Parathyroid adenoma (tissue), 2 donors: ENCODE measurements around the gene LRRC27.
"Not testable (repeated sequence)": the region's sequence is repeated elsewhere in the genome, so short reads cannot be mapped to it uniquely, and the experiment has no call there.

Source experiments
- H2AFZ ChIP-seq: fragments of 300-600 bp; sonication (generic); one replicate; pipeline ENCODE4 v1.7.0; 2017; ENCODE audit warnings: antibody characterized with exemption, mild to moderate bottlenecking
- H3K27ac ChIP-seq: fragments of 300-600 bp; sonication (generic); one replicate; pipeline ENCODE4 v1.7.0; 2017
- H3K27me3 ChIP-seq: fragments of 300-600 bp; sonication (generic); one replicate; pipeline ENCODE4 v1.7.0; 2017; ENCODE audit warnings: low read length; ENCODE audit not compliant: control insufficient read depth, insufficient read depth
- H3K36me3 ChIP-seq: fragments of 300-600 bp; sonication (generic); one replicate; pipeline ENCODE4 v1.7.0; 2017; ENCODE audit warnings: low read length; ENCODE audit not compliant: control insufficient read depth, insufficient read depth
- H3K4me1 ChIP-seq: fragments of 300-600 bp; sonication (generic); one replicate; pipeline ENCODE4 v1.7.0; 2017; ENCODE audit warnings: control low read depth
- H3K4me2 ChIP-seq: fragments of 300-600 bp; sonication (generic); one replicate; pipeline ENCODE4 v1.7.0; 2017; ENCODE audit warnings: low read length
- H3K4me3 ChIP-seq: fragments of 300-600 bp; sonication (generic); one replicate; pipeline ENCODE4 v1.7.0; 2017; ENCODE audit warnings: low read depth, low read length
- H3K79me2 ChIP-seq: fragments of 300-600 bp; sonication (generic); one replicate; pipeline ENCODE4 v1.7.0; 2017; ENCODE audit warnings: control low read depth
- H3K9ac ChIP-seq: fragments of 300-600 bp; sonication (generic); one replicate; pipeline ENCODE4 v1.7.0; 2017; ENCODE audit warnings: mild to moderate bottlenecking
- H3K9me3 ChIP-seq: fragments of 300-600 bp; sonication (generic); one replicate; pipeline ENCODE4 v1.7.0; 2017; ENCODE audit warnings: low read length; ENCODE audit not compliant: control insufficient read depth
- CTCF ChIP-seq: fragments of 300-600 bp; sonication (generic); IDR thresholded peaks from one replicate; pipeline ENCODE4 v1.7.0; 2017; ENCODE audit warnings: antibody characterized with exemption, mild to moderate bottlenecking
- donor health status: primary hyperparathyroidism.

The LRRC27 gene

GRCh38 chr10:132375795-132376297 lies 43.9 kb downstream of the LRRC27 start:
- no peaks in the 10 kb centered on the region for H3K27me3 ChIP-seq
- TF ChIP-seq CTCF, result no peak

GRCh38 chr10:132376394-132376851 lies 44.4 kb downstream of the LRRC27 start:
- H3K4me2 ChIP-seq, result no peak overlapping the region
- no peak overlapping the region for H3K4me3 ChIP-seq
- H3K27ac ChIP-seq, result no peak overlapping the region
- no peak overlapping the region for H2AFZ ChIP-seq
- no peaks in the 10 kb centered on the region for H3K27me3 ChIP-seq
- H3K36me3 ChIP-seq, result no peaks in the 10 kb centered on the region
- H3K79me2 ChIP-seq, result no peaks in the 10 kb centered on the region
- no peak for TF ChIP-seq CTCF
- no peaks in the 10 kb centered on the region for H3K9me3 ChIP-seq
- no peak overlapping the region for H3K9ac ChIP-seq
- no peaks in the 10 kb centered on the region for H3K4me1 ChIP-seq

More at GRCh38 chr10:132375795-132376297, 43.9 kb downstream of the LRRC27 start:
- Histone ChIP-seq H3K79me2 (no peaks in the 10 kb centered on the region), H3K4me1 (no peaks in the 10 kb centered on the region), H3K4me2 (no peak overlapping the region), H3K36me3 (no peaks in the 10 kb centered on the region), H3K4me3 (no peak overlapping the region), H3K9me3 (no peaks in the 10 kb centered on the region), H2AFZ (no peak overlapping the region), H3K9ac (no peak overlapping the region), H3K27ac (no peak overlapping the region)

- Histone ChIP-seq H3K9me3 (no peaks in the 10 kb centered on the region), H3K4me3 (no peak overlapping the region), H3K79me2 (no peaks in the 10 kb centered on the region), H3K36me3 (no peaks in the 10 kb centered on the region), H3K9ac (no peak overlapping the region), H3K27ac (no peak overlapping the region), H3K27me3 (no peaks in the 10 kb centered on the region), H3K4me2 (no peak overlapping the region), H3K4me1 (no peaks in the 10 kb centered on the region), H2AFZ (no peak overlapping the region)
- no peak for TF ChIP-seq CTCF
Observed at GRCh38 chr10:132377326-132377725, 45.3 kb downstream of the LRRC27 start.

- H3K36me3 ChIP-seq, H3K4me3 ChIP-seq, H3K4me2 ChIP-seq, H3K79me2 ChIP-seq, H3K27me3 ChIP-seq, H3K4me1 ChIP-seq, H3K9ac ChIP-seq, H3K9me3 ChIP-seq, H2AFZ ChIP-seq, H3K27ac ChIP-seq: not testable (repeated sequence)
Observed at GRCh38 chr10:132379026-132379425, 47.0 kb downstream of the LRRC27 start.

- H3K9ac ChIP-seq, result not testable (repeated sequence)
Observed at GRCh38 chr10:132380986-132381385, 49.0 kb downstream of the LRRC27 start.

GRCh38 chr10:132381741-132382140 lies 49.7 kb downstream of the LRRC27 start:
- Histone ChIP-seq H3K27me3 (no peaks in the 10 kb centered on the region), H3K4me1 (no peaks in the 10 kb centered on the region), H3K36me3 (no peaks in the 10 kb centered on the region), H3K9me3 (no peaks in the 10 kb centered on the region), H3K4me3 (no peak overlapping the region), H3K27ac (no peak overlapping the region), H3K9ac (no peak overlapping the region), H3K79me2 (no peaks in the 10 kb centered on the region), H2AFZ (no peak overlapping the region), H3K4me2 (no peak overlapping the region)
- no peak for TF ChIP-seq CTCF

More at GRCh38 chr10:132380986-132381385, 49.0 kb downstream of the LRRC27 start:
- not testable (repeated sequence) for H3K27ac ChIP-seq, H3K36me3 ChIP-seq, H3K4me2 ChIP-seq, H3K27me3 ChIP-seq, H3K4me1 ChIP-seq, H2AFZ ChIP-seq, H3K79me2 ChIP-seq, H3K9me3 ChIP-seq, H3K4me3 ChIP-seq
